BLaER1 (cell line): ENCODE measurements around the gene ZMYM4.
A peak's percentile ranks its signal among the peaks of the same experiment; 100 is the strongest.

Experiments
- H3K27ac ChIP-seq: shearing (Covaris generic); formaldehyde crosslinking; 2 replicates; pipeline ENCODE4 v1.8.1; 2022
- H3K27me3 ChIP-seq: shearing (Covaris generic); formaldehyde crosslinking; 2 replicates; pipeline ENCODE4 v1.8.1; 2022
- H3K36me3 ChIP-seq: shearing (Covaris generic); formaldehyde crosslinking; 2 replicates; pipeline ENCODE4 v1.8.1; 2022
- H3K4me1 ChIP-seq: shearing (Covaris generic); formaldehyde crosslinking; 2 replicates; pipeline ENCODE4 v1.8.1; 2022
- H3K4me2 ChIP-seq: shearing (Covaris generic); formaldehyde crosslinking; 2 replicates; pipeline ENCODE4 v1.8.1; 2022
- H3K4me3 ChIP-seq: shearing (Covaris generic); formaldehyde crosslinking; 2 replicates; pipeline ENCODE4 v1.8.1; 2022
- H3K9ac ChIP-seq: shearing (Covaris generic); formaldehyde crosslinking; 2 replicates; pipeline ENCODE4 v1.8.1; 2022
- H3K9me3 ChIP-seq: shearing (Covaris generic); formaldehyde crosslinking; 2 replicates; pipeline ENCODE4 v1.8.1; 2022
- H4K20me1 ChIP-seq: shearing (Covaris generic); formaldehyde crosslinking; 2 replicates; pipeline ENCODE4 v1.8.1; 2022
- Cebpa-rat ChIP-seq: shearing (Covaris generic); IDR thresholded peaks from 2 replicates; pipeline ENCODE4 v1.8.1; 2022

The ZMYM4 gene

DNA sequence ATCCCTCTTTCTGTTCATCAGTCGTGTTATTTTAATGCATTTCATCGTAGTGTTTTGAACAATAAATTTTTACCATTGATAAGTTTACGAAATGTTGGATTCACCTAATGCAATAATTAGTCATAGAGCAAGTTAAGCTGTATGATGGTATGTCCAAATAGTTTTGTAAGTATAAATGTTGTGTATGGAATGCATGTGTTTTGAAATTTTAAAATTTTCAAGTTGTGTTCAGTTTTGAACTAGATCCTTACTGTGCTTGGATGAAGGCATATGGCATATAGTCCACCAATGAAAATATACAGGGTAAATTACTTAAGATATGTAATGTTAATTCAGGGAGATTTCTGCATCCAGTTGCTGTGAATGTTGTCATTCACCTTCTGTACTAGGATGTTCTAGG is 2.3 kb downstream of the ZMYM4 start:
- Histone ChIP-seq H3K9ac (no peak overlapping the region), H3K4me3 (no peak overlapping the region), H4K20me1 (peaks cover 58% of the 10 kb centered on the region), H3K9me3 (peaks cover 7% of the 10 kb centered on the region; the same call in 1 of the 2 replicates), H3K27me3 (no peaks in the 10 kb centered on the region), H3K4me2 (peak overlapping the region; percentile 78; the same call in 1 of the 2 replicates), H3K36me3 (peaks cover 20% of the 10 kb centered on the region), H3K27ac (no peak overlapping the region), H3K4me1 (peaks cover 17% of the 10 kb centered on the region)
- no peak for TF ChIP-seq Cebpa-rat

DNA sequence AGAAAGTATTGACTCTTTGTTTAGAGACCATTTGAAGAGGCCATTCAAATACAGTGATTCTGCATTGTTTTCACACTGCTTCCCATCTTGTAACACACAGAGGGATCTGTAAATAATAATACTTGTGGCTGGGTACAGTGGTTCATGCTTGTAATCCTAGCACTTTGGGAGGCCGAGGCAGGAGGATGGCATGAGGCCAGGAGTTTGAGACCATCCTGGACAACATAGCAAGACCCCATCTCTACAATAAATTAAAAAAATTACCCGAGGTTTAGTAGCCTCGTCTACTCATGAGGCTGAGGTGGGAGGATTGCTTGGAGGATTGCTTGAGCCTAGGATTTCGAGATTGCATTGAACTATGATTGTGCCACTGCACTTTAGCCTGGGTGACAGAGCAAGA is 5.7 kb downstream of the ZMYM4 start:
- H3K4me1 ChIP-seq: peaks cover 11% of the 10 kb centered on the region

DNA sequence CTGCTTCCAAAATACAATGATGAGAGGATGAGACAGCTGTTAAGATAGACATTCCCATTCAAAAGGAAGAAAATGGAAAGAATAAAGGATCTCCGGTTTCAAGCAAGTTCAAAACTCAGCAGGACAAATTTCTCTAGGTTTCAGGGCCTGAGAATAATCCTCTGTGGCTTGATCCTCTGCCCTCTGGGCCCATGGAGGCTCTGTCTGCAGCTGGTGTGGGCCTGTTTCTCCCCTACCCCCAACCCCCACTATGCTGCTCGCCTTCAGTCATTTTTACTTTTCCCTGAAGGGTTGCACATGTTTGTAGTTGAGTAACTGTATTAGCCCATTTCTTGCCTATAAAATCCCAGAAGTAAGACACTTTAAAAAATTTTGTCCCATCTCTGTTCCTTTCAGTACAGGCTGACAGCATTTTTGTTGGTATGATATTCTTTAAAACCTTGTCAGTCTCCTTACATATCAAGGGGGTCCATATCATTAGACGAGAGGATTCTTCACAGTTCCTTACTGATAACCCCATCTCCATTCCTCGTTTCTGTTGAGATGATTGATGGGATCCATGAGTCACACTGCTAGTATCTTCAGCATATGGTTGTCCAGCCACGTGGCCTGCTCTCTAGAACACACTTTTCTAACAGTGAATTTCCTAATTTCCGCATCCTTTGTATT is 10.5 kb downstream of the ZMYM4 start:
- Histone ChIP-seq H3K4me2 (no peak overlapping the region), H4K20me1 (peaks cover 25% of the 10 kb centered on the region), H3K9me3 (peaks cover 66% of the 10 kb centered on the region), H3K4me3 (no peak overlapping the region), H3K27ac (no peak overlapping the region), H3K9ac (no peak overlapping the region), H3K4me1 (no peaks in the 10 kb centered on the region), H3K36me3 (peaks cover 72% of the 10 kb centered on the region), H3K27me3 (no peaks in the 10 kb centered on the region)
- TF ChIP-seq Cebpa-rat: no peak

More for the DNA sequence above, 5.7 kb downstream of the ZMYM4 start:
- TF ChIP-seq Cebpa-rat: no peak
- H3K27me3 ChIP-seq: no peaks in the 10 kb centered on the region
- no peak overlapping the region for H3K9ac ChIP-seq
- H3K27ac ChIP-seq: no peak overlapping the region
- no peak overlapping the region for H3K4me3 ChIP-seq
- peaks cover 32% of the 10 kb centered on the region for H3K9me3 ChIP-seq
- H3K4me2 ChIP-seq: no peak overlapping the region
- peaks cover 65% of the 10 kb centered on the region for H4K20me1 ChIP-seq
- peaks cover 45% of the 10 kb centered on the region for H3K36me3 ChIP-seq

DNA sequence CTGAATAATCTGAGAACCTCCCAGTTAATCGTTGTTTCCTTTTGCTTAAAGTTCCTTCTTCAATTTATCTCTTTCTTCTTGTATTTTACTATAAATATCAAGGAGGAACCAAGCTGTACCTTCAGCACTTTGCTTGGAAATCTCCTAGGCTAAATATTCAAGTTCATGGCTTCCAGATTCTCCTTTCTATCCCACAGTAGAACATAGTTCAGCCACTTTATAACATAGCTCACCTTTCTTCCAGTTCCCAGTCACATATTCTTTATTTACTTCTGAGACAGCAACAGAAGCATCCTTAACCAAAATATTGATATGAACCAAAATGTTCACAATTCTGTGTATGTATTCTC is 11.0 kb downstream of the ZMYM4 start:
- peaks cover 20% of the 10 kb centered on the region for H4K20me1 ChIP-seq
- no peak overlapping the region for H3K4me2 ChIP-seq
- no peak overlapping the region for H3K9ac ChIP-seq
- no peaks in the 10 kb centered on the region for H3K4me1 ChIP-seq
- H3K9me3 ChIP-seq: peaks cover 71% of the 10 kb centered on the region
- no peak overlapping the region for H3K27ac ChIP-seq
- TF ChIP-seq Cebpa-rat: no peak
- no peak overlapping the region for H3K4me3 ChIP-seq
- H3K27me3 ChIP-seq: no peaks in the 10 kb centered on the region
- H3K36me3 ChIP-seq: peaks cover 73% of the 10 kb centered on the region

DNA sequence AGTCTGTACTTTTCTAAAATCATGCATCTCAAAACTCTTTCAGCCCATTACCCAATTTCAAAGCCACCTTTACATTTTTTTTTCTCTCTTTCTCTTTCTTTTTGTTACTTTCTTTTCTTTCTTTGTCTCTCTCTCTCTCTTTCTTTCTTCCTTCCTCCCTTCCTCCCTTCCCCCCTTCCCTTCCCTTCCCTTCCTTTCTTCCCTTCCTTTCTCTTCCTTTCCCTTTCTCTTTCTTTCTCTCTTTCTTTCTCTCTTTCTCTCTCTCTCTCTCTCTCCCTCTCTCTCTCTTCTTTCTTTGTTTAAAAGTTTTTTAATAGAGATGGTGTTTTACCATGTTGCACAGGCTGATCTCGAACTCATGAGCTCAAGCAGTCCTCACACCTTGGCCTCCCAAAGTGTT is 11.5 kb downstream of the ZMYM4 start:
- no peak overlapping the region for H3K27ac ChIP-seq
- peaks cover 76% of the 10 kb centered on the region for H3K9me3 ChIP-seq
- no peak for TF ChIP-seq Cebpa-rat
- peaks cover 78% of the 10 kb centered on the region for H3K36me3 ChIP-seq
- no peak overlapping the region for H3K9ac ChIP-seq
- H3K4me1 ChIP-seq: no peaks in the 10 kb centered on the region
- H3K4me2 ChIP-seq: no peak overlapping the region
- no peaks in the 10 kb centered on the region for H3K27me3 ChIP-seq
- H3K4me3 ChIP-seq: no peak overlapping the region
- H4K20me1 ChIP-seq: peaks cover 17% of the 10 kb centered on the region

DNA sequence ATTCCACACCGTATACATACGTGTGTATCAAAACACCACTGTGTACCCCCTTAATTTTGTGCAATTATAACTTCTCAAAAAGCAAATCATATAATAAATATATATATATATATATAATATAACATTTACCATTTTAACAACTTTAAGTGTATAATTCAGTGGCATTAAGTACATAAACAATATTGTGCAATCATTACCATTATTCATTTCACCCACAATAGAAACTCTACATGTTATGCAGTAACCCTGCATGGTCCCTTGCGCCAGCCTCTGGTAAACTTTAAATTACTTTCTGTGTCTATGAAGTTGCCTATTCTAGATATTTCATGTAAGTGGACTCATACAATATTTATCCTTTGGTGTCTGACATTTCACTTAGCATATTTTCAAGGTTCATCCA is 13.1 kb downstream of the ZMYM4 start:
- no peak overlapping the region for H3K9ac ChIP-seq
- no peak overlapping the region for H3K4me3 ChIP-seq
- peaks cover 21% of the 10 kb centered on the region for H4K20me1 ChIP-seq
- H3K27ac ChIP-seq: no peak overlapping the region
- peaks cover 80% of the 10 kb centered on the region for H3K36me3 ChIP-seq
- TF ChIP-seq Cebpa-rat: peak; percentile 28; the same call in 1 of the 2 replicates
- H3K9me3 ChIP-seq: peaks cover 73% of the 10 kb centered on the region
- no peak overlapping the region for H3K4me2 ChIP-seq
- no peaks in the 10 kb centered on the region for H3K4me1 ChIP-seq
- no peaks in the 10 kb centered on the region for H3K27me3 ChIP-seq

DNA sequence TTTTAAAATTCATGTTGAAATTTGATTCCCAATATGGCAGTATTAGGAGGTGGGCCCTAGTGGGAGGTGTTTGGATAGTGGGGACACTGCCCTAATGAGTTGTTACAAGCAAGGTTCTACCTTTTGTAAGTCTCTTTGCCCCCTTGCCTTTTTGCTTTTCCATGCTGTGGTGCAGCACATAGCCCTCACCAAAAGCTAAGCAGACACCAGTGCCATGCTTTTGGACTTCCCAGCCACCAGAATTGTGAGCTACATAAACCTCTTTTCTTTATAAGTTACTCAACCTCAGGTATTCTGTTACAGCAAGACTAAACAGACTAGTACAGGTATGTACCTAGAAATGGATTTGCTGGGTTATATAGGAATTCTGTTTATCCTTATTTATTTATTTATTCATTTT is 13.7 kb downstream of the ZMYM4 start:
- peaks cover 78% of the 10 kb centered on the region for H3K36me3 ChIP-seq
- TF ChIP-seq Cebpa-rat: no peak

DNA sequence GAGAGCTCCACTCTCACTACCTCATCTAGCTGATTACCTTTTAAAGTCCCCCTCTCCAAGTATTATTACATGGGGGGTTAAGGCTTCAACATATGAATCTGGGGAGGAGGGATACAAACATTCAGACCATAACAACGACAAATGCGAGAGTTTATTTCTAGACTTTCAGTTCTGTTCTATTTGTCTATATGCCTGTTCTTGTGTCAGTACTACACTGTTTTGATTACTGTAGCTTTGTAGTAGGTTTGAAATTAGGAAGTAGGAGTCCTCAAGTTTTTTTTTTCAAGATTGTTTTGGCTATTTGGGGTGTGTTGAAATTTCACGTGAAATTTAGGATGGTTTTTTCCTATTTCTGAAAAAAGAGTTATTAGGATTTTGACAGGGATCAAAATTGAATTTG is 16.3 kb downstream of the ZMYM4 start:
- no peak overlapping the region for H3K27ac ChIP-seq
- peaks cover 48% of the 10 kb centered on the region for H4K20me1 ChIP-seq
- H3K9me3 ChIP-seq: peaks cover 44% of the 10 kb centered on the region
- no peak overlapping the region for H3K9ac ChIP-seq
- H3K27me3 ChIP-seq: no peaks in the 10 kb centered on the region
- peaks cover 60% of the 10 kb centered on the region for H3K36me3 ChIP-seq
- no peak overlapping the region for H3K4me2 ChIP-seq
- H3K4me3 ChIP-seq: no peak overlapping the region
- no peak for TF ChIP-seq Cebpa-rat
- H3K4me1 ChIP-seq: no peaks in the 10 kb centered on the region

More for the DNA sequence above, 13.7 kb downstream of the ZMYM4 start:
- Histone ChIP-seq H3K9ac (no peak overlapping the region), H3K4me3 (no peak overlapping the region), H3K4me2 (no peak overlapping the region), H3K4me1 (no peaks in the 10 kb centered on the region), H4K20me1 (peaks cover 22% of the 10 kb centered on the region), H3K9me3 (peaks cover 68% of the 10 kb centered on the region), H3K27me3 (no peaks in the 10 kb centered on the region), H3K27ac (no peak overlapping the region)

DNA sequence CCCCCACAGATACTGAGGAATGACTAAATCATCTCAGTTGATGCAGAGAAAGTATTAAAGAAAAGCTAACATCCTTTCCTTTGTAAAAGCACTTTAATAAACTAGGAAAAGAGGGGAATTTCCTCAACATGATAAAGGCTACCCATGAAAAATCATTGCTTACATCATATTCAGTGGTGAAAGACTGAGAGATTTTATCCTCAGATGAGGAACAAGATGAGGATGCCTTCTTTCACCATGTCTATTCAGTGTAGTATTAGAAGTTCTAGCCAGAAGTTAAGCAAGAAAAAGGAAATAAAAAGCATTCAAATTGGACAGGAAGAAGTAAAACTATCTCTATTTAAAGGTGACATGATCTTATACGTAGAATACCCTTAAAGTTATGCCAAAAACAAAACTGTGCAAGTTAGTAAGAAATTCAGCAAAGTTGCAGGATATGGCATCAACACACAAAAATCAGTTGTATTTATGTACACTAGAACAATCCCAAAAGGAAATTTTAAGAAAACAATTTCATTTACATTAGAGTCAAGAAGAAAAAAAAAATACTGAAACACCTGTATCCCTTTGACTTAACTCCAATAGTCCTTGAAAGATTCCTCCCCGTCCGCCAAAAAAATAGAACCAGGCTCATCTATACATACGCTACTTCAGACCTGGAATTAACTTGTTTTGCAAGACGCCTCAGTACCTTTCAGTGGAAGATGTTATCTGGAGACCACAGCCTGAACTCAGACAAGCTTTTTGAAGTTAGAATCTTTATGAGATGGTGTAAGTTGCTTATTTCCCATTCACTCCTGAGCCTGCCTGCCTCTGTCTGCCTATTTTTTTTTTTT is 17.5 kb downstream of the ZMYM4 start:
- Histone ChIP-seq H3K36me3 (peaks cover 56% of the 10 kb centered on the region), H3K4me1 (no peaks in the 10 kb centered on the region), H3K9me3 (peaks cover 33% of the 10 kb centered on the region), H3K27ac (no peak overlapping the region), H3K4me2 (no peak overlapping the region), H3K4me3 (no peak overlapping the region), H4K20me1 (peaks cover 58% of the 10 kb centered on the region), H3K27me3 (no peaks in the 10 kb centered on the region), H3K9ac (no peak overlapping the region)
- no peak for TF ChIP-seq Cebpa-rat
